CD4-positive, alpha-beta T cell treated with Interleukin-4 for 1 hour (primary cell): Measurements from ENCODE around the gene TRPC4AP.
"Not testable (repeated sequence)": the region's sequence is repeated elsewhere in the genome, so short reads cannot be mapped to it uniquely, and the experiment has no call there.

Source experiments
- DNase-seq, 2 donors: peaks; one replicate each; pipeline ENCODE4 v3.0.0-alpha.2; 2020 to 2022

TRPC4AP gene, protein sequence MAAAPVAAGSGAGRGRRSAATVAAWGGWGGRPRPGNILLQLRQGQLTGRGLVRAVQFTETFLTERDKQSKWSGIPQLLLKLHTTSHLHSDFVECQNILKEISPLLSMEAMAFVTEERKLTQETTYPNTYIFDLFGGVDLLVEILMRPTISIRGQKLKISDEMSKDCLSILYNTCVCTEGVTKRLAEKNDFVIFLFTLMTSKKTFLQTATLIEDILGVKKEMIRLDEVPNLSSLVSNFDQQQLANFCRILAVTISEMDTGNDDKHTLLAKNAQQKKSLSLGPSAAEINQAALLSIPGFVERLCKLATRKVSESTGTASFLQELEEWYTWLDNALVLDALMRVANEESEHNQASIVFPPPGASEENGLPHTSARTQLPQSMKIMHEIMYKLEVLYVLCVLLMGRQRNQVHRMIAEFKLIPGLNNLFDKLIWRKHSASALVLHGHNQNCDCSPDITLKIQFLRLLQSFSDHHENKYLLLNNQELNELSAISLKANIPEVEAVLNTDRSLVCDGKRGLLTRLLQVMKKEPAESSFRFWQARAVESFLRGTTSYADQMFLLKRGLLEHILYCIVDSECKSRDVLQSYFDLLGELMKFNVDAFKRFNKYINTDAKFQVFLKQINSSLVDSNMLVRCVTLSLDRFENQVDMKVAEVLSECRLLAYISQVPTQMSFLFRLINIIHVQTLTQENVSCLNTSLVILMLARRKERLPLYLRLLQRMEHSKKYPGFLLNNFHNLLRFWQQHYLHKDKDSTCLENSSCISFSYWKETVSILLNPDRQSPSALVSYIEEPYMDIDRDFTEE

DNA sequence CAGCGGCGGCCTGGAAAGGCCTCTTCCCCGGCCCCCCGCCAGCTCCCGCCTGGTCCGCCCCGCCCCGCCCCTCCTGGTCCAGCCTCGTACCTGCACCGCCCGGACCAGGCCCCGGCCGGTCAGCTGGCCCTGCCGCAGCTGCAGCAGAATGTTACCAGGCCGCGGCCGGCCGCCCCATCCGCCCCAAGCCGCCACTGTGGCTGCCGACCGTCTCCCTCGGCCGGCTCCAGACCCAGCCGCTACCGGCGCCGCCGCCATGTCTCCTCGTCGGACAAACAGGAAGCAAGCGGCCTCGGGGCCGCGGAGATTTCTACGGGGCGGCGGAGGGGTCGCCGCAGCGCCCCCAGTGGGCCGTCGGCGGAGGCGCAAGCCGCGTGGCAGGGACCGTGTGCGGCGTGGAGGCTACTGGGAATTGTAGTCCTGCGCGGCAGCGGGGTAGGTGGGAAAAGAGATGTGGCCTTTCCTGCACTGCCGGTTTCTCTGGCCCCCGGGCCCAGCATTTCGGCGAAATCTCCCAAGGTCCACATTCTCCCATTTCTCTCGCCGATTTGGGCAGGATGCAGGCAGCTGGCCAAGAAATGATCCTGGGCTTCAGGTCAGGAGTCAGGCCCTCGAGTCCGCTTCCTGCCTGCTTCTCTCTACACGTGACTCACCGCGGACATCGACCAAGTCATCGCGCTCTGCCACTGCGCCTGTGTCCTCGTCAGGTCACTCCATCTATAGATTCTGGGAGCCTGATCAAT, at the start of gene TRPC4AP:
Gene TRPC4AP, minus strand, starts transcription at position 284 of the 743 bp plus-strand sequence. Its CDS starts 26 bp downstream, at position 258.
- DNase-seq, result peak; percentile 88 to 90

DNA sequence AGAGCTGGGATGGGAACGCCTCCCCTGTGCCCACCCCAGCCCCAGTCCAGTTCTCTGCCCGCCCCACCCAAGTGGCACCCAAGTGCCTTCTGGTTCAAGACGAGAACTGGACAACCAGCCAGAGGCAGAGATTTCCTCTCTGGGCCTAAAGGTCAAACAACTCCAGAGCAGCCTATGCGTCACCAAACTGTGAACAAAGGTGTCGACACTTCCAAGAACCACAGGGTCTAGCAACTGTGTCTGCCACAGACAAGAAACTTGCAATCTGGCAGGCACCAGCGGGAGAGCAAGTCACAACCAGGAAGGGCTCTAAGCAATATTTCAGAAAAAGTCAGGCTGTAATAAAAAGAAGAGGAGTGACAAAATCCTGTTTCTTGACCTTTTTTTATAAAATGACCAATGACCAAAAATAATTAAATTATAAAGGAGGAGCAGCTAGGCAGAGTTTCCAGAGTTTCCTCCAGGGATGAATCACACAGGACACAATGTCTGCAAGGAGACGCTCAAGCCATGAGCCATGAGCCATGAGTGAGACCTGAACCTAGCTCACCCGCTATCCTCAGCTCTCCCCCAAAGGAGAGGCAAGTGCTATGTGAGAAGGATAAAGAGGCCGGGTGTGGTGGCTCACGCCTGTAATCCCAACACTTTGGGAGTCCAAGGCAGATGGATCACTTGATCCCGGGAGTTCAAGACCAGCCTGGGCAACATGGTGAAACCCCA, 43.4 kb upstream of the TRPC4AP start:
- DNase-seq, result no peak

GRCh38 chr20:35134880-35135279, 42.3 kb upstream of the TRPC4AP start:
- no peak for DNase-seq

GRCh38 chr20:35134472-35134871, 41.9 kb upstream of the TRPC4AP start:
- no peak for DNase-seq

DNA sequence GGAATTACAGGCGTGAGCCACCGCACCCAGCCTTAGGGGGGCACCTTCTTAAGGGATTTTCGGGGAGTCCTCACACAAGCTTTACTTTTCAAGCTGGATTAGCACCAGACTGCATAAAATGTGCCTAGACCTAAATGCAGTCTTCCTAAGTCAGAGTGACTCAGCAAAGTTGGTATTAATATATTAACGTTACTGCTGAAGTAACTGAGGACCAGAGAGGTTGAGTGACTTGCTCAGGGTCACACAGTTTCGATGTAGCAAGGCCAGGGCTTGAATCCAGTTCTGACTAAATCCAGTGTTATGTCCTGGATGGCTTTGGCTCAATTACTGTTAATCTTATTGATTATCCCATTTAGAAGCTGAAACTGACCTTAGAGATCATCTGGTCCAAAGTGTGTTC, 41.1 kb upstream of the TRPC4AP start:
- no peak for DNase-seq

DNA sequence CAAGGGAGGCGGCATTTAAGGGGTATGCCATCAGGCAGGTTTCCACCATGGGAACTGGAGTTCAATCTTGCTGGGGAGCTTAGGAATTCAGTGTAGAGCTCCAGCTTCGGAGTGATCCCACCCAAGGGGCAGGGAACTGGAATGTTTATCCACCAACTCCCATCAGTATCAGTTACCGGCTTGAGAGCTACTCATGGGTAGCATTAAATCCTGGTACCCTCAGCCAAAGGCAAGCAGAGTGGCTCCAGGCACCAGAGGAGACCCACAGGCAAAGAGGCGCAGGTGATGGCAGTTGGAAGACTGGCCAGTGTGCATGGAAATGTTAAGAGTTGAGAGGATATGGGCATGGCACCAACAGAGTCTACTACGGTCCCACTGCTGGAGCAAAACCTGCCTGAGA, 40.4 kb upstream of the TRPC4AP start:
- no peak for DNase-seq

- DNase-seq, result no peak
These were observed 39.3 kb upstream of the TRPC4AP start for GRCh38 chr20:35131934-35132333.

DNA sequence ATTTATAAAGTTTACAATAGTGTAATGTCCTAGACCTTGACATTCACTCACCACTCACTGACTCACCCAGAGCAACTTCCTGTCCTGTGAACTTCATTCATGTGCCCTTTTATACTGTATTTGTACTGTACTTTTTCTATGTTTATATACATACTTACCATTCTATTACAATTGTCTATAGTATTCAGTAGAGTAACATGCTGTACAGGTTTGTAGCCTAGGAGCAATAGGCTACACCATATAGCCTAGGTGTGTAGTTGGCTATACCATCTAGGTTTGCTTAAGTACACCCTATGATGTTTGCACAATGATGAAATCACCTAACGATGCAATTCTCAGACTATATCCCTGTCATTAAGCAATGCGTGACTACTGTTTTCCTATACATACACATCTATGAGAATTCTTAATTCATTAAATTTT, 37.1 kb upstream of the TRPC4AP start:
- no peak for DNase-seq

DNA sequence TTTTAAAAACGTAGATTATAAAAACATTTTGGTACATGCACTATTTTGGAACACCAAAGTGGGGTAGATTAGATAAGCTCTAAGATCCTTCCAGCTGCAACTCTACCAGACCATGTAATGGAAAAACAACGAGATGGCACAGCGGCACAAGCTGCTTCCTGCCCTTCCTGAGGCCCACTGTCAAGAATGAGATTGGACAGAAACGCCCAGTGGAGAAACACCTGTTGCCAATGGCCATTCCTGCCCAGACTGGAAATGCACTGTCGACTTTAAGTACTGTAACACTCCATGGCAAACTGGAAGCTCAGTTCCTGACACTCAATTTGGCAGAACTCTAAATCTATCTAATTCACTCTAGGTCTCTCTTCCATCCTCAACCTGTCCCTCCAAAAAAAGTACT, 33.1 kb upstream of the TRPC4AP start:
- DNase-seq, result no peak

DNA sequence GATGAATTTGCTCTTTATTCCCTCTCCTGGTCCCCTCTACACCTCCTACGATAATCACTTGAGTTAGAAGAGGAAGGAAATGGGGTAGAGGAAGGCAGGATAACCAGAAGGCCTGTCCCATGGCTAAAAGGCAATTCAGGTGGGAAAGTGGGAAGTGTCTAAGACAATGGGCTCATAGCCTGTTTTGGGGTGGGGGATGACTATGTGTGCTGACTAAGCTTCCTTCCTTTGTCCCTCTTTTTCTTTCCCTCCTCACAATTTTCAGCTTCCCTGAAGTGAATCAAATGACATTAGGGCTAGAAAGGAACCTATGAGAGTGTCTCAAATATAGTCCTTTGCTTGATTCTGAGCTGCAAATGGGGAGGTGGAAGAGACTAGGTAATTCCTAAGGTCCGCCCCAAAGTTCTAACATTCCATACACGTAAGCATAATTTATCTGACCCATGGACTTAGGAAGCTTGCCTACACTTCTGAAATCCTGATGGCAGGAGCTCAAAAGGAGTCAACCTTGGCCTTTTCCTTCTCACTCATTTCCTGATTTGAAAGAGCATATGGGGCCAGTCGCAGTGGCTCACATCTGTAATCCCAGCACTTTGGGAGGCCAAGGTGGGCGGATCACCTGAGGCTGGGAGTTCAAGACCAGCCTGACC, 30.3 kb upstream of the TRPC4AP start:
- DNase-seq, result no peak

- no peak for DNase-seq
These were observed 28.6 kb upstream of the TRPC4AP start for GRCh38 chr20:35121186-35121585.

GRCh38 chr20:35120012-35120701, 27.6 kb upstream of the TRPC4AP start:
- DNase-seq, result no peak

DNA sequence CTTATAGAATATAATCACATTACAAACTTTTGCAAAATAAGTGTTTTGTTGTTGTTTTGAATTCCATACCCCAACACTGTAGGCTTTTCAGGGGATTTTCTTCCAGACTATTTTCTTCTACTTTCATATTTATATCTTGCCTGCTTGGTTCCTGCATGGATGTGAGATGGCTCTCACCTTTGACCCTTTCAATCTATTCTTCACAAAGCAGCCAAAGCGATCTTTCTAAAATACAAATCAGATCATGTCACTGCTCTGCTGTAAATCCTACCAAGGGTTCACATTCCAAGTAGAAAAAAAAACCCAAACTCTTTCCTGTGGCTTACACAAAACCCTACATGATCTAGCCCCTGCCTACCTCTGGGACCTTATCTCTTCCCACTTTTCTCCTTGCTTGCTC, 25.0 kb upstream of the TRPC4AP start:
- no peak for DNase-seq

DNA sequence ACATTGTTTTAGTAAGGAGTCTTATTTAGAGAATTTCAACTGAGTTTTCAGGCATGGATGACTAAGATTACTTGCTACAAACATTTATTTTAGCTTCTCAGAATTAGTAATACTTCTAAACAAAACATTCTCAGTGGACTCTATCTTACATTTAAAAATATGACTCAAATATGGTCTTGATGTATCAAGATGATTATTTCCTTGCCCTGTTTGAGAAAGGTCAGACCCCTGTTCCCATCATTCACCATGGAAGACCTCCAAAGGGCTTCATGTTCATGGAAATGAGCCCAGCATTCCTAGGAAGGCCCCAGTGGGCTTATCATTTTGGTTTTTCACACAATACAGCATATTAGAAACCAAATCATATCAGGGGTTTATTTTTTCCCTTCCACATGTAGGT, 24.6 kb upstream of the TRPC4AP start:
- no peak for DNase-seq

GRCh38 chr20:35116258-35116657, 23.7 kb upstream of the TRPC4AP start:
- no peak for DNase-seq

DNA sequence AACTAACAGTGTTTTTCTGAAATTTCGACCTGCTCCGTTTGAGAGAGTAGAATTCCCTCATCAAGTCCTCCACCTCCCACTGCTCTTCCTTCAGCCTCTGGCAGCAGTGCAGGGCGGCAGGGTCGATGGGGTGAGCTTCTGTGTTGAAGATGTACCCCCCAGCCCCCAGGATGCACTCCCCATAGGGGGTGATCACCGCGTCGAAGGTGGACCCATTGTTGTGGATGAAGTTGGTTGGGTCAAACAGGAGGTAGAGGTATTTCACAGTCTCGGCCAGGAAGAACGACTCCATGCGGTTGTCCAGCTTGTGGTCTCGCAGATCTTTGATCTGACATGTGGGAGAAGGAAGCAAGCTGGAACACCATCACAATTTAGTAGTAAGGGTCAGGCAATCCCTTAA, 23.0 kb upstream of the TRPC4AP start:
- no peak for DNase-seq

DNA sequence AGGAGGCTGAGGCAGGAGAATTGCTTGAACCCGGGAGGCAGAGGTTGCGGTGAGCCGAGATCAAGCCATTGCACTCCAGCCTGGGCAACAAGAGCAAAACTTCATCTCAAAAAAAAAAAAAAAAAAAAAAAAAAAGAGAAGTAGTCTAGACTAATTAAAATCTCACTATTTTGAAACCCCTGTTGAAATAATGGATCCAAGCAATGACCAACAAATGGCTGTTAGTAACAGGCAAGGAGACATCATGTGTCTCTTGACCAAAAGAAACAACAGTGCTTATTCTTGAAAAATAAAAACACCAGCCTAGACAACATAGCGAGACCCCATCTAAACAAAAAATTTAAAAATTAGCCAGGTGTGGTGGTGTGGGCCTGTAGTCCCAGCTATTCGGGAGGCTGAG, 19.7 kb upstream of the TRPC4AP start:
- not testable (repeated sequence) for DNase-seq

DNA sequence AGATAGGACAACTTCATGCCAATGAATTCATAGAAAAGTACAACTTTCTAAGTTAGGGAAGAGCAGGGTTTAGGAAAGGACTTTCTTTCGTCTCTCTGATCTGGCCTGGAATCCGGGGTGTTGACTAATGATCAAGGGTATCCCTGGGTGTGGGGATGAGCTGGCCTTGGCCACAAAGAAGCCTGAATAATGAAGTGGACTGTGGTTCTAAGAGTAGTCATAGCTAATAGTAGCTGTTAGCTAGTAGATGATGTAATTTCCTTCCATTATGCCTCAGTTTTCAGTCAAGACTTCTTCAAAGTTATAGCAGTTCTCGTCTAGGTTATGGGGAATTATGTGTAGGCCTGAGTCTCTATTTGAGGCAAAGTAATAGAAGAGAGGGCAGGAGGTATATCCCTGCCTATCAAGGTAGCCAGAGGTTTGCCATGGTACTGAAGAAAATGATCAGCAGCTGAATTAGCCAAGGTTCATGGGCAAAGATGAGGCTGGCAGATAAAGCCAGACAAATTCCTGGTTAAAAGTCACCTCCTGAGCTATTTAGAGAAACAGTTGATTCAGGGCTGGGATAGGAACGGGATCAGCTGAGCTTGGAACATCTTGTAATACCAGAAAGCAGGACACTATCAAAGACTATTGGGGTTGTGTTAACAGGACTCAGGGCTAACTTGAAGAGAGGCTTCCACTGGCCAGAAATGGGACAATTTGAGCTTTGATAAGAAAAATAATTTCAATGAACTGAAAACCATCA, 18.7 kb upstream of the TRPC4AP start:
- DNase-seq, result no peak

GRCh38 chr20:35108921-35109320, 16.3 kb upstream of the TRPC4AP start:
- DNase-seq, result no peak

- no peak for DNase-seq
These were observed 14.3 kb upstream of the TRPC4AP start for GRCh38 chr20:35106827-35107380.
